Central memory CD4-positive, alpha-beta T cell (primary cell): ENCODE measurements around the gene DAGLA.

Source experiments
- DNase-seq: peaks from one replicate; pipeline ENCODE4 v3.0.0; 2022

The DAGLA gene

GRCh38 chr11:61769169-61769920, 89.2 kb downstream of the DAGLA start:
- no peak for DNase-seq

- no peak for DNase-seq
Measured at GRCh38 chr11:61769946-61770683, 89.9 kb downstream of the DAGLA start.

- DNase-seq = no peak
Measured at GRCh38 chr11:61771195-61771894, 91.2 kb downstream of the DAGLA start.

- DNase-seq = no peak
Measured at GRCh38 chr11:61771985-61772455, 91.8 kb downstream of the DAGLA start.

GRCh38 chr11:61773356-61773755, 93.2 kb downstream of the DAGLA start:
- no peak for DNase-seq

- DNase-seq = no peak
Measured at GRCh38 chr11:61773809-61774208, 93.6 kb downstream of the DAGLA start.

GRCh38 chr11:61774411-61774810, 94.2 kb downstream of the DAGLA start:
- DNase-seq = no peak

- no peak for DNase-seq
Measured at GRCh38 chr11:61775106-61775505, 94.9 kb downstream of the DAGLA start.

- DNase-seq = no peak
Measured at GRCh38 chr11:61775606-61776554, 95.7 kb downstream of the DAGLA start.

- DNase-seq = peak; percentile 34
Measured at GRCh38 chr11:61776561-61777075, 96.4 kb downstream of the DAGLA start.

- peak; percentile 50 for DNase-seq
Measured at GRCh38 chr11:61777234-61778090, 97.3 kb downstream of the DAGLA start.

- no peak for DNase-seq
Measured at GRCh38 chr11:61778357-61778886, 98.2 kb downstream of the DAGLA start.

GRCh38 chr11:61778920-61779650, 98.9 kb downstream of the DAGLA start:
- no peak for DNase-seq

GRCh38 chr11:61779666-61780525, 99.7 kb downstream of the DAGLA start:
- DNase-seq = no peak

GRCh38 chr11:61780581-61781162, 100.5 kb downstream of the DAGLA start:
- DNase-seq = no peak

GRCh38 chr11:61781585-61781984, 101.4 kb downstream of the DAGLA start:
- no peak for DNase-seq

- no peak for DNase-seq
Measured at GRCh38 chr11:61782299-61782698, 102.1 kb downstream of the DAGLA start.

- no peak for DNase-seq
Measured at GRCh38 chr11:61782841-61783240, 102.7 kb downstream of the DAGLA start.
